Caki2 (cell line): ENCODE data around the gene HIVEP1. TPM values are rescaled to one million over a fixed set of nuclear protein-coding genes. Genes with fewer than 3 reads are reported as not detected.

Experiments
- DNase-seq: peaks from one replicate; pipeline ENCODE4 v3.0.0-alpha.2; 2015; ENCODE audit warnings: low read depth
- in situ Hi-C: cut with HindIII; loops from 2 replicates; pipeline ENCODE4 v1.10.0; 2016; ENCODE audit warnings: low sequenced_read_pairs, low pct_unique_long_range_greater_than_20kb, mixed read lengths
- total RNA-seq: library from RNA; depleted of rRNA; stranded (reverse); fragments of >200 nt; shearing (Covaris generic); gene quantifications from 2 replicates; pipeline ENCODE4 v1.2.3, GENCODE V29; 2014; ENCODE audit warnings: low replicate concordance

Gene HIVEP1
- total RNA-seq, 1 experiment from 2014 or later = 2.2 TPM

DNA sequence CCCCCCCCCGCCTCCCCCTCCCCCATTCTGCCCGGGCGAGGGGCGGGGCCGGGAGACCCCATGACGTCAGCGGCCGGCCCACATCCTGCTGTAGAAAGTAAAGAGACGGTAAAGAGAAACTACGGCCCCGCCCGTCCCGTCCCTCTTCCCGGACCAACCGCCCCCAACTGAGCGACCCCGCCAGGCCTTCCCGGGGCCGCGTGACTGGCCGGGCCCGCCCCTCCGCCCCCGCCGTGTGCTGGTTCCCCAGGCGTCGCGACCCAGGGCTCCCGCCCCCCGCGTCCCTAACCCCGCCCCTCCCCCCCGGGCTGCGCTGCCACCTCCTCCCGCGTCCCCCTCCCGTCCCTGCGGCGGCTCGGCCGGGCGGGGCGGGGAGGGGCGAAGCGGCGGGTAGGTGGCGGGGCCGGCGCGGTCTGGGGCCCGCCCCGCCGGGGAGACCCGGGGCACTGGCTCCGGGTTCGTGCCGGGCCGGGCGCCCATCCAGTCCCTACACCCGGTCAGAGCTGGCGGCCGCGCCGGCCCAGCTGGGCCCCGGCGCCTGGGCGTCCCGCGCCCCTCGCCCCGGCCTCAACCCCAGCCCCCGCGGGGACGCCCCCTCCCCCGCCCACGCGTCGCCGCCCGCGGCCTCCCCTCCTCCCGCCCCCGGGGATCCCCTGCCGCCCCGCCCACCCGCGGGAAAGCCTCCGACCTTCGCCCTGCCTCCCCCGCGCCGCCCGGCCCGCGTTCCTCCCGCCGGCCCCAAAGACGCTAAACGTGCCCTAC, 655 bp upstream of the HIVEP1 start:
- in situ Hi-C loops = loop anchor here (25.0 kb wide), 1 partner anchor 324 kb away; no protein-coding TSS in a partner anchor
- DNase-seq = peak; percentile 86

DNA sequence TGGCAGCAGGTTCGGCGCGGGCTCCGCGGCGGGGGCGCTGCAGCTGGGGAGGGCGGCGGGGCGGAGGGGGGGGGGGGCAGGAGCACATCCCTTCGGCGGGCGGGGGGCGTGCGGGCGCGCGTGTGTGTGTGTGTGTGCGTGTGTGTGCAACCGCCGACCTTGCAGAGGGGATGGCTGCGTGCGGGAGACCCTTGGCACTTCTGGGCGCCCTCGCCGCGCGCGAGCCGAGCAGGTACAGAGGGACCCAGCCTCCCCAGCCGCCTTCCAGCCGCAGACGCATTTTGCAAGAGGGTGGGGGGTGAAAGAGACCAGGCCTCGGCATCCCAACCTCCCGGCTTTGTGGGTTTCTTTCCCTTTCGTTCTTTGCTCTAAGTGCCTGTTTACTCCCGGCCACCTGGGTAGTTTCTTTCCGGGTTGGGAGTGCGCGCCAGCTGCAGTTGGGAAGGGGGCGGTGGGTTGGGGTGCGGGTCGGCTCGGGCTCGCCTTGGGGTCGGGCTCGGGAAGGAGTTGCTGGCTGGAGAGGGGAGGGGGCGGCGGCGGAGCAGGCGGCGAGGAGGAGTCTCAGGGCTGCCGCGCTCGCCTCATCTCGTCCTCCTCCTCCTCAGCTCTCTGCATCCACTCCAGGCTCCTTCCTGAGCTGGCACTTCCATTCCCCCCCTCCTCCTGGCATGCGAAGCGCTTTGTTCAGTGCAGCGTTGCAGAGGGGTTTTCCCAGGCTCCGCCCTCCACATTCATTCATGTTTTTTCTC, 620 bp downstream of the HIVEP1 start:
- peak; percentile 97 for DNase-seq
- in situ Hi-C loops = loop anchor here (25.0 kb wide), 1 partner anchor 325 kb away; no protein-coding TSS in a partner anchor

DNA sequence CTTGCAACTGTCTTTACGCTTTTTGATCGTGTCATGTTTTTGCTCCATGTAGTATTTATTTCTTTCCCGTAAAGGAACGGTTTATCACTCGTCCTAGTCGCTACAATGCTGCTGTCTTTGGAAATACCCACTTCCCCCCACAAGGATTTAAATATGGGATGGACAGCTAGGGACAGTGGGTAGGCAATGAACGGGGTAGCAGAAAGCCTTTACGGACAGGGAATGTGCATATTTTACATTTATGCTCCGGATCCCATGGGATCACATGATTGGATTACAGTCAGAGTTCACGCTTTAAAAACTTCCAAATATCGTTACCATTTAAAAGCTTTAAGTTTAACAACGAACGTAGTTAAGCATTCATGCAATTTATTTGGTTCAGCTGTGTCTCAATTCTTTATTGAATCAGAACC, 1.2 kb downstream of the HIVEP1 start:
- in situ Hi-C loops = loop anchor here (25.0 kb wide), 1 partner anchor 326 kb away; no protein-coding TSS in a partner anchor
- no peak for DNase-seq

DNA sequence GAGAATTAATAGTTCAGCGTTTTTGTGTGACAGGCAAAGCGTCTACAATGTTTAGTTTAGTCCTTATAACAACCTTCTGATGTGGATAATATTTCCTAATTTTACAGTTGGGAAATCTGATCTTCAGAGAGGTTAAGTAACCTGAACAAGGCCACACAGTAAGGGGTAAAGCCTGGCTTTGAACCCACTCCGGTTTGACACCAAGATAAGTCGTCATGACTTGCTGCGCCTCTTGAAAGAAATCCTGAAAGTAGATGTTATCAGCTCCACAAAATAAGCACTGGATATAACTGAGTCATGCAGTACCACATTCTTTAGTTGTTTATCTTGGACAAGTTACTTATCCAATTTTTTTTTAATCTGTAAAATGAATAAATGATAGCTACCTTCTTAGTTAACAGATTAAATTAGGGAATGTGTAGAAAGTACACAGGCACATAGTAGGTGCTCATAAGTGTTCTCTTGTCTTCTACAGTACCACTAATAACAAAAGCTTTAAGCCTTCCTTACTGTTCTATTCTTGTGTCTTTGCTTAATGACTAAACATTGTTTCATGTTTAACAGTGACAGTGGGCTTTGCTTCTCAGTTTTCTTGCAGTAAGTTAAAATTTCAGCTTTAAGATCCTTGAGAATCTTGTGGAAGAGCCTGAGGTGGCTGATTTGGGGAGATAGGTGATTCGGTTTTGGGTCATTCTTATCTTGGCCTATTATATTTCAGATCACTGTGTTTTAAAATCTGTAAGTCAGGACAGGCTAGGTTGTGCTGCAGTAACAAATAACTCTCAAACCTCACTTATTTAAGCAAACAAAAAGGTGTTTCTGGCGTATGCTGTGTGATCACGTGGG, 2.1 kb downstream of the HIVEP1 start:
- in situ Hi-C loops = loop anchor here (25.0 kb wide), 1 partner anchor 327 kb away; no protein-coding TSS in a partner anchor
- DNase-seq = peak; percentile 83

DNA sequence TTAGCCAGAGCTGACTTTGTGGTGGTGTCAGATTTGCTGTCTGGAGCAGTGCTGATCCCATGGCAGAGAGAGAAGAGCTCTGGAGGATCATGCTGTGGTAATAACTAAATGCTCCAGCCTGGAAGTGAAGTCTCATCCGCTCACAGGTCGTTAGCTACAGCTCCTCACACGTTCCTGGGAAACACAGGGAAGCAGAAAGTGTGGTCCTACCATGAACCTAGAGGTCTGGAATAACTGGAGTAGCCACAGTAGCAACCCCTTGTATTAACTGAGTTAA, 2.7 kb downstream of the HIVEP1 start:
- DNase-seq = no peak
- in situ Hi-C loops = loop anchor here (25.0 kb wide), 1 partner anchor 328 kb away; no protein-coding TSS in a partner anchor

DNA sequence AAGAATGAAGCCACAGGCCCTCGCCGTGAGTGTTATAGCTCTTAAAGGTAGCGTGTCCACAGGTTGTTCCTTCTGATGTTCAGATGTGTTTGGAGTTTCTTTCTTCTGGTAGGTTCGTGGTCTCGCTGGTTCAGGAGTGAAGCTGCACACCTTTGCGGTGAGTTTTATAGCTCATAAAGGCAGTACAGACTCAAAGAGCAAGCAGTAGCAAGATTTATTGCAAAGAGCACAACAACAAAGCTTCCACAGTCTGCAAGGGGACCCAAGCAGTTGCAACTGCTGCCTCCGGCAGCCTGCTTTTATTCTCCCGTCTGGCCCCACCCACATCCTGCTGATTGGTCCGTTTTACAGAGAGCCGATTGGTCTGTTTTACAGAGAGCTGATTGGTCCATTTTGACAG, 5.2 kb downstream of the HIVEP1 start:
- no peak for DNase-seq
- in situ Hi-C loops = loop anchor here (25.0 kb wide), 1 partner anchor 330 kb away; no protein-coding TSS in a partner anchor

DNA sequence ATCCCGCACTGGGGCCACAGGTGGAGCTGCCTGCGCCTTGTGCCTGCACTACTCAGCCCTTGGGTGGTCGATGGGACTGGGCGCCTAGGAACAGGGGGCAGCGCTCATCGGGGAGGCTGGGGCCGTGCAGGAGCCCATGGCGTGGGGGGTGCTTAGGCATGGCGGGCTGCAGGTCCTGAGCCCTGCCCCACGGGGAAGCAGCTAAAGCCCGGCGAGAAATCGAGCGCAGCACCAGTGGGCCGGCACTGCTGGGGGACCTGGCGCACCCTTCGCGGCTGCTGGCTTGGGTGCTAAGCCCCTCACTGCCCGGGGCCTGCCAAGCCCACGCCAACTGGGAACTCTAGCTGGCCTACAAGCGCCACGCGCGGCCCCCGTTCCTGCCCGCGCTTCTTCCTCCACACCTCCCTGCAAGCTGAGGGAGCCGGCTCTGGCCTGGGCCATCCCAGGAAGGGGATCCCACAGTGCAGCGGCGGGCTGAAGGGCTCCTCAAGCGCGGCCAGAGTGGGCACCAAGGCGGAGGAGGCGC, 5.8 kb downstream of the HIVEP1 start:
- in situ Hi-C loops = loop anchor here (25.0 kb wide), 1 partner anchor 331 kb away; no protein-coding TSS in a partner anchor
- DNase-seq = no peak

DNA sequence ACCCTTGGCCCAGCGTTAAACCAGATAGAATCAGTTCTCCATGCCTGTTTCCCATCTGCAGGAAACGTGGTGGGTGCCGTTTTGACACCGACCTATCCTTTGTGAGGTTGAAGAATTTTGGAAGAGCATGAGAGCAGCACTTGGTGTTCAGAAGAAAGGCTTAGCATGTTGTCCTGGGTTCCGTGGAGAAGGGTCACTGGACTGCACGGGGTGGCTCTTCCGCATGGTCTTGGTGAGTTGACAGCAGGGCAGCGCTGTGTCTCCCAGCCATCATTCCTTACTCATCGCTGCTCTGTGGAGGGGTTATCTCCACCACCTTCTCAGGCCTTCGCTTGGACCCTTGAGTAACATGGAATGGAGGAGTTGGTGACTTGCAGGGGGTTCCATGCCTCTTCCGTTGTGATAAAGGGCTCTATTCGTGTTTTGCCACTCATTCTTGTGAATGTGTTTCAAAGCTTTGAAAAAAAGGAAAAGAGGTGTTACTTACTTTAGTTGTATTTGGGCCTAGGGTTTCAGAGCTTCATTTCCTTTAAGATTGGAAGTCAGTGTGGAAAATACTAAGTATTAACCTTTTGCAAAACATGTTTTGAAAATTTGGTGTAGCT, 8.2 kb downstream of the HIVEP1 start:
- DNase-seq = no peak
- in situ Hi-C loops = loop anchor here (25.0 kb wide), 1 partner anchor 333 kb away; no protein-coding TSS in a partner anchor

DNA sequence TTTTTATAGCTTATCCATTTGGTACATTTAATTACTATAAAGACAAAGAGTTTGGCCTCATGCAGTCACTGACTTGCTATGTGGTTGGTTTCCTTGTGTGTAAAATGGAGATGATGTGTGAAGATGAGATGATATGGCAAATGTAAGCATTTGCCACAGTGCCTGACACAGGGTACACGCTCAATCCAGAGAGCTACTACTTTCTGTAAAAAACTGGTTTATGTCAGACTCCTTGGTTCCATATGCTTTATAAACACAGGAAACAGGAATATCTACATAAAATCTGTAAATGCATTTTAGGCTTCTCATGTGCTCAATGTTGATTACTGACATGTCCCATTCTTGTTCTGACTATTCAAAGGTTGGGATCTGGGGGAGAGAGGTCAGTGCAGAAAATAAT, 10.4 kb downstream of the HIVEP1 start:
- in situ Hi-C loops = loop anchor here (25.0 kb wide), 1 partner anchor 335 kb away; no protein-coding TSS in a partner anchor
- DNase-seq = no peak

DNA sequence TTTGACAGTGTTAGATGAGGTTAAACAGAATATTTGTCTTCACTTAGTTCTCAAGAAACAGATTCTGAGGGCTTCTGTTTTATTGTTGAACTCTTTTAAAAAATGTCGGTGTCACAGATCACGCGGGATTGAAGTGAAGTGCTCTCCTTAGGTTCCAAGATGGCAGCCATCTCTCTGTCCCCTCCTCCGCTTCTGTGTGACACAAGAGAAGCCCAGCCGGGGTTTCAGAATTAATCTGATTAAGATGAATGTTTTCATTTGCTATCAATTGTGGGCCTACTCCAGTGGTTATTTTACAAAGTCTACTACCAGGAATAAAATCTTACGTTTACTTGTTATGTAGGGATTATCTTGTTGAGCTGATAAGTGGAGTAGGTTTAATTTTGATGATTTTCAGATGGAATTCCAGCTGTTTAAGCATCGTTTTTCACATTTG, 10.9 kb downstream of the HIVEP1 start:
- in situ Hi-C loops = loop anchor here (25.0 kb wide), 1 partner anchor 336 kb away; no protein-coding TSS in a partner anchor
- no peak for DNase-seq

DNA sequence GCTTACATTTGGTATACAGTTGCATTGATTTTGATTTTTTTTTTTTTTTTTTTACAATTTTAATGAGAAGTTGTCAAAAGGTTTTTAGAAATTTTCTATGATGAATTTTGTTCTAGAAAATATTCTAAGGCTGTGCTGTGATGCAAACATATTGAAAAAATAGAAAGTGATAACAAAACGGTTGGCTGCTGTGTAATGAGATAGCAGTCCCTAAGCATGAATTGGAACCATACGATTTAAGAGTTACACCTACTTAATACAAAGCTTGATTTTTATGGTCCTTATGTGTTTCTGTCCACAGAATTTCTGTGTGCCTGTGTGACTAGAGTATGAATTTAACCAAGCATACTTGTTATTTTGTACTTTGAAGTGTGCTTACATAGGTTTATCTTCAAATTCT, 12.1 kb downstream of the HIVEP1 start:
- in situ Hi-C loops = loop anchor here (25.0 kb wide), 1 partner anchor 337 kb away; no protein-coding TSS in a partner anchor
- DNase-seq = no peak

DNA sequence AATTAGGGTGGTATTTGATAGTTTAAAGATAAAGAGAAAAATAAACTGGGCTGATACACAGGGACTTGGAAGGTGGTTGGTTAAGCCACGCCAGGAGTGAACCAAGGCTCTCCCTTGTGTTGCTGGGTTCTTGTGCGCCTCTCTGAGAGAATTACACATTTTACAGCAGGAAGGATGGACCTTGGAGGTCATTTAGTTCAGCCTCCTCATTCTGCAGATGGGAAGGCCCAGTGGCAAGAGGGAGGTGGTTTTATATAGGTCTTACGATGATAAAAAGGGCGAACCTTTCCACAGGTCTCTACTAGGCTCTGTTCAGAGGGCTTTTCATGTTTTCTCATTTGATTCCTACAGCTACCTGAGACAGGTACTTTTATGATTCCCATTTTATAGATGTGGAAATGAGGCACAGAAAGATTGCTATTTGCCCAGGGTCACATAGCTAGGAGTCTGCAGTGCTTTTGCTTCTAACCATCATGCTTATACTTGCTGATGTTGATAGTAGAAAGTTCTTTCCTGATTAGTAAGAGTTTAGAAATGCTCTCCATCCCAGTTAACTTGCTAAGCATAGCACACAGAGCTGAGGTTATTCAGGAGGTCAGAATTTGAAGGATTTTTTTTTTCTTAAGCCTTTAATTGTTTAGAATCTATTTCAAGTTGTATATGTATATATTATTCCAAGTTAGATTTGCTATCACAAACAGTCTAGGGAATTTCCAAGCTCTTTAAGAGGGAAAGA, 12.8 kb downstream of the HIVEP1 start:
- no peak for DNase-seq
- in situ Hi-C loops = loop anchor here (25.0 kb wide), 1 partner anchor 338 kb away; no protein-coding TSS in a partner anchor

DNA sequence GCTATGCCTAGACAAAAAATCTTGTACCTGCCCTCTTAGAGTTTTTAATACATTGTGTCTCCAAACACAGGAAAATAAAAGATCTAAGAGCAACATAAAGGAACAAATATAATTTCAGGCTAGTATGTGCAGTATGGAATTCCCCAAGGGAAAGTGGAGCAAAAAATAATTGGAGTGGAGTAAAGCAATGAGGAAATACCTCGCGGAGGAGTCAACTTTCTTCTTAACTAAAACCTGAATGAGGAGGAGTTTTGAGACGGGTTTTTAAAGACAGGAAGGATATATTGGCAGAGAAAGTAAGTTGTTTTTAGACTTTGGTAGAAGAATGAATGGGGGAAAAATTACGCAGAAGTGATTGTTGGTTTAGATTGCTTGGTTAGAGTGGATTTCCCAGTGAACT, 14.0 kb downstream of the HIVEP1 start:
- no peak for DNase-seq

DNA sequence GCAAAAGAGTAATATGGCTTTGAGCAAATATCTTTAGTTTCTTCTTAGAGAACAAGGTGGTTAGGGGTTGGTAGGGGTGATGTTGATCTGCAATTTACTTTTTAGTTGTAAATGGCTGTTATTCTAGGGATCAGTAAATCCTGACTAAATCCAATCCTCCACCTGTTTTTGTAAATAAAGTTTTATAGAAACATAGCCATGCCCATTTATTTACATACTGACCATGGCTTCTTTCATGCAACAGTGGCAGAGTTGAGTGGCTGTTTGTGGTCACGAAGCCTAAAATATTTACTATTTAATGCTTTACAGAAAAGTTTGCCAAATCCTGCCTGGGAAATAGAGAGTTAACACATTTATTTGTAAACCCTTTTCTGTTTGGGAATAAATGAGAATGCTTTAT, 14.7 kb downstream of the HIVEP1 start:
- in situ Hi-C loops = no loop called here
- DNase-seq = no peak

More for the DNA sequence above, 14.0 kb downstream of the HIVEP1 start:
- in situ Hi-C loops = no loop called here

DNA sequence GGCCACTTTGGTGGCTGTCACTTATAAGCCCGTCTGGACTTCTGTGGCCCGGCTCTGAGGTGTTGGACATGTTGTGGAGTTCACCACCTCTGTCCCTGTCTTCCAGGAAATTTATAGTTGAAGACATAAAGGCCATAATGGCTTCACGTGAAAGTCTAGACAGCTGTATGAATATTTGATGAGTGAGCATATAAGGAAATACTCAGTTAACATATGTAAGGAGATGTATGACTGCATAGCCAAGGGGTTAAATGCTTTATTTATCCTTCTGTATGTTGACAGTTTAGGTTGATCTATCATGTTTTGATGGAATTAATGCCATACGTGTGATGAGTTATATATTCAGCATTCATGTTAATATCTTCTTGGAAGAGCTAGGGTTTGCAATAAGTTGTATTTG, 16.1 kb downstream of the HIVEP1 start:
- in situ Hi-C loops = no loop called here
- no peak for DNase-seq

DNA sequence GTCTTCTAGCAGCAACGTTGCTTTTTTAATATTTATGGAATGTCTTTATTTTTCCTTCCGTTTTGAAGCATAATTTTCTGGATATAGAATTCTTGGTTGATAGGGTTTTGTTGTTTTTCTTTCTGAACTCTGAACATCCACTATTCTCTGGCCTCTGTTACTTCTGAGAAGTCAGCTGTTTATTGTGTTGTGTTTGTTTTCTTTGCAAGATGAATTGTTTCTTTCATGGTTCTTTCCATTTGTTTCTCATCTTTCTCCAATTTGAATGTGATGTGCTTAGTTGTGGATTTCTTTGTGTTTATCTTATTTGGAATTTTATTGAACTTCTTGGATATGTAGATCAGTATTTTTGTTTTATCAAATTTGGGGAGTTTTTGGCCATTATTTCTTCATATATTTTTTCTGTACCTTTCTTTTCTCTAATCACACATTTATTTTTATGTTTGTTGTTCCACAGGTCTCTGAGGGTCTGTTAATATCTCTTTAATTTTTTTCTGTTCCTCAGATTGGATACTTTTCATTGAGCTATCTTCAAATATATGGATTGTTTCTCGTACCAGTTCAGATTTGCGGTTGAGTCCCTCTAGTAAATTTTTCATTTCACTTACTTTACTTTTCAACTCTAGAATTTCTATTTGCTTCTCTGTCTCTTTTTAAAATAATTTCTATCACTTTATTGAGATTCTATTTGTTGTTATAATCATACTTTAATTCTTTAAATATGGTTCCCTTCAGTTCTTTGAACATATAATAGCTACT, 18.0 kb downstream of the HIVEP1 start:
- DNase-seq = no peak
- in situ Hi-C loops = no loop called here
